ENCODE results near the gene ANXA2R. TPM values are rescaled to one million over a fixed set of nuclear protein-coding genes. Genes with fewer than 3 reads are reported as not detected.

Gene ANXA2R
- total RNA-seq, 1 experiment from 2014 or later = 8.9 TPM

GRCh38 chr5:43050384-43050783 is 10.3 kb upstream of the ANXA2R start:
- H3K4me3 ChIP-seq (ENCODE audit: low read length) = no peak overlapping the region
- peak overlapping the region; percentile 12 for H3K27ac ChIP-seq (ENCODE audit: low read length)
- H3K79me2 ChIP-seq (ENCODE audit: low read length) = peaks cover 84% of the 10 kb centered on the region
- ATAC-seq (no peak), DNase-seq (peak; percentile 51)
- ChIA-PET CTCF (interaction anchor here (0.7 kb wide), 1 partner anchor 475 kb away, joined by 12 read pairs; no protein-coding TSS in a partner anchor), POLR2A (ENCODE audit: unreplicated experiment) (interaction anchor here (0.6 kb wide), 1 partner anchor 14 kb away, joined by 3 read pairs; no protein-coding TSS in a partner anchor)
- H2AFZ ChIP-seq (ENCODE audit: low read length) = no peak overlapping the region
- peak overlapping the region; percentile 27 for H3K4me2 ChIP-seq (ENCODE audit: low read length)
- intact Hi-C loops (cut with micrococcal nuclease) = no loop called here
- peaks cover 6% of the 10 kb centered on the region; the same call in 1 of the 2 replicates for H3K36me3 ChIP-seq (ENCODE audit: low read depth, low read length)
- TF ChIP-seq CTCF (conservative IDR thresholded peaks at IDR 0.05; ENCODE audit: low read depth, low read length) (no peak), EZH2 (IDR thresholded peaks at IDR 0.05; ENCODE audit: low read length, unreplicated experiment) (no peak), EZH2phosphoT487 (IDR thresholded peaks at IDR 0.05; ENCODE audit: borderline replicate concordance, low read length) (no peak)
- H3K9me2 ChIP-seq (replicated peaks; ENCODE audit: low read length) = no peaks in the 10 kb centered on the region
- peaks cover 42% of the 10 kb centered on the region for H3K4me1 ChIP-seq (ENCODE audit: insufficient read depth, low read length)
- no peaks in the 10 kb centered on the region for H4K20me1 ChIP-seq (ENCODE audit: low read length)
- H3K27me3 ChIP-seq (ENCODE audit: low read length) = no peaks in the 10 kb centered on the region
- H3F3A ChIP-seq (ENCODE audit: low read length, unreplicated experiment) = no peaks in the 10 kb centered on the region
- no peaks in the 10 kb centered on the region for H3K9me3 ChIP-seq (ENCODE audit: low read length)
- BruUV-seq (replicated peaks) = no TSS peak
- H3K9ac ChIP-seq (ENCODE audit: low read length) = no peak overlapping the region

GRCh38 chr5:43049236-43049635 is 9.1 kb upstream of the ANXA2R start:
- TF ChIP-seq EZH2phosphoT487 (IDR thresholded peaks at IDR 0.05; ENCODE audit: borderline replicate concordance, low read length) = no peak
- TF ChIP-seq EZH2 (IDR thresholded peaks at IDR 0.05; ENCODE audit: low read length, unreplicated experiment) = no peak
- TF ChIP-seq CTCF (conservative IDR thresholded peaks at IDR 0.05; ENCODE audit: low read depth, low read length) = no peak
- POLR2A ChIA-PET (ENCODE audit: unreplicated experiment) = interaction anchor here (0.5 to 0.7 kb wide), 3 partner anchors 14 to 666 kb away, joined by 3 to 20 read pairs (median 4); partner anchors contain the start of gene TMEM267
- Histone ChIP-seq H3K79me2 (ENCODE audit: low read length) (peaks cover 90% of the 10 kb centered on the region), H3K27me3 (ENCODE audit: low read length) (no peaks in the 10 kb centered on the region), H3K4me1 (ENCODE audit: insufficient read depth, low read length) (peaks cover 46% of the 10 kb centered on the region), H3K4me3 (ENCODE audit: low read length) (no peak overlapping the region), H3K36me3 (ENCODE audit: low read depth, low read length) (peaks cover 6% of the 10 kb centered on the region; the same call in 1 of the 2 replicates), H2AFZ (ENCODE audit: low read length) (no peak overlapping the region), H3K4me2 (ENCODE audit: low read length) (peak overlapping the region; percentile 28; the same call in 1 of the 2 replicates), H3K9me3 (ENCODE audit: low read length) (no peaks in the 10 kb centered on the region), H4K20me1 (ENCODE audit: low read length) (no peaks in the 10 kb centered on the region), H3K9ac (ENCODE audit: low read length) (no peak overlapping the region), H3F3A (ENCODE audit: low read length, unreplicated experiment) (no peaks in the 10 kb centered on the region), H3K27ac (ENCODE audit: low read length) (no peak overlapping the region), H3K9me2 (replicated peaks; ENCODE audit: low read length) (no peaks in the 10 kb centered on the region)
- CTCF ChIA-PET = no interaction called here
- no peak for ATAC-seq
- DNase-seq = no peak
- intact Hi-C loops (cut with micrococcal nuclease) = loop anchor here (10.0 kb wide), 1 partner anchor 346 kb away; no protein-coding TSS in a partner anchor
- no TSS peak for BruUV-seq (replicated peaks)

GRCh38 chr5:43046474-43046873 is 6.4 kb upstream of the ANXA2R start:
- no peak for DNase-seq
- no peaks in the 10 kb centered on the region for H3K9me3 ChIP-seq (ENCODE audit: low read length)
- H3K4me3 ChIP-seq (ENCODE audit: low read length) = no peak overlapping the region
- H3K4me1 ChIP-seq (ENCODE audit: insufficient read depth, low read length) = peaks cover 46% of the 10 kb centered on the region
- H2AFZ ChIP-seq (ENCODE audit: low read length) = no peak overlapping the region
- no peaks in the 10 kb centered on the region for H3K9me2 ChIP-seq (replicated peaks; ENCODE audit: low read length)
- H3K27me3 ChIP-seq (ENCODE audit: low read length) = no peaks in the 10 kb centered on the region
- TF ChIP-seq CTCF (conservative IDR thresholded peaks at IDR 0.05; ENCODE audit: low read depth, low read length) (no peak), EZH2 (IDR thresholded peaks at IDR 0.05; ENCODE audit: low read length, unreplicated experiment) (no peak), EZH2phosphoT487 (IDR thresholded peaks at IDR 0.05; ENCODE audit: borderline replicate concordance, low read length) (no peak)
- no peaks in the 10 kb centered on the region for H3K36me3 ChIP-seq (ENCODE audit: low read depth, low read length)
- no peak overlapping the region for H3K4me2 ChIP-seq (ENCODE audit: low read length)
- no peak overlapping the region for H3K27ac ChIP-seq (ENCODE audit: low read length)
- no peaks in the 10 kb centered on the region for H3F3A ChIP-seq (ENCODE audit: low read length, unreplicated experiment)
- no peak for ATAC-seq
- intact Hi-C loops (cut with micrococcal nuclease) = loop anchor here (10.0 kb wide), 1 partner anchor 348 kb away; no protein-coding TSS in a partner anchor
- no TSS peak for BruUV-seq (replicated peaks)
- H4K20me1 ChIP-seq (ENCODE audit: low read length) = no peaks in the 10 kb centered on the region
- peaks cover 87% of the 10 kb centered on the region for H3K79me2 ChIP-seq (ENCODE audit: low read length)
- POLR2A ChIA-PET (ENCODE audit: unreplicated experiment) = no interaction called here
- CTCF ChIA-PET = interaction anchor here (0.6 to 1.7 kb wide), 2 partner anchors 18 to 98 kb away, joined by 3 to 5 read pairs; no protein-coding TSS in a partner anchor
- no peak overlapping the region for H3K9ac ChIP-seq (ENCODE audit: low read length)
